SK-N-SH (cell line): ENCODE measurements around the gene MAGEA9B. TPM values are rescaled to one million over a fixed set of nuclear protein-coding genes. Genes with fewer than 3 reads are reported as not detected.
"Not testable (repeated sequence)": the region's sequence is repeated elsewhere in the genome, so short reads cannot be mapped to it uniquely, and the experiment has no call there.

Experiments used
- CTCF ChIA-PET: fragments of 300-600, 350-600 bp; formaldehyde crosslinking; extraction: SDS; loops from one replicate; lab custom pipeline; 2021; lab: Yijun Ruan, JAX
- POLR2A ChIA-PET: fragments of 350-600 bp; sonication (Branson Sonifier 250); formaldehyde crosslinking; extraction: SDS; loops from one replicate; lab custom pipeline; 2020; ENCODE audit warnings: antibody characterized with exemption, inconsistent platforms; lab: Yijun Ruan, JAX
- DNase-seq: peaks from one replicate; pipeline ENCODE4 v3.0.0; 2012
- H2AFZ ChIP-seq: fragments of 200-600 bp; sonication (generic); 2 replicates; pipeline ENCODE4 v1.8.1; 2016; ENCODE audit warnings: antibody characterized with exemption, mild to moderate bottlenecking, low read depth
- H3F3A ChIP-seq: fragments of 200-600 bp; sonication (generic); replicated peaks from 2 replicates; pipeline ENCODE3; 2016; ENCODE audit warnings: antibody characterized with exemption, mild to moderate bottlenecking; ENCODE audit not compliant: insufficient read depth
- H3K27ac ChIP-seq, 2 experiments: fragments of 200-500 bp in 1 of 2; fragments of 200-600 bp in 1 of 2; sonication (Bioruptor generic) in 1 of 2; sonication (generic), shearing (Covaris generic) in 1 of 2; 2 replicates each; pipeline versions ENCODE4 v1.5.1 to v1.6.1; 2014 to 2016; ENCODE audit warnings: low read depth in 2 of 2, inconsistent platforms in 1 of 2, low read length in 1 of 2, mild to moderate bottlenecking in 1 of 2, mixed read lengths in 1 of 2
- H3K27me3 ChIP-seq: fragments of 200-600 bp; sonication (generic), shearing (Covaris generic); 2 replicates; pipeline ENCODE4 v1.6.1; 2016; ENCODE audit warnings: mixed run types; ENCODE audit not compliant: insufficient read depth
- H3K36me3 ChIP-seq, 2 experiments: fragments of 200-500 bp in 1 of 2; fragments of 200-600 bp in 1 of 2; sonication (Bioruptor generic) in 1 of 2; sonication (generic) in 1 of 2; replicated peaks in 1 of 2; 2 replicates each; pipeline versions ENCODE3 to v1.5.1; 2014 to 2016; ENCODE audit warnings: low read length in 1 of 2, mild to moderate bottlenecking in 1 of 2; ENCODE audit not compliant: insufficient read depth in 2 of 2, control insufficient read depth in 1 of 2
- H3K4me1 ChIP-seq, 2 experiments: fragments of 200-500 bp in 1 of 2; fragments of 200-600 bp in 1 of 2; sonication (Bioruptor generic) in 1 of 2; sonication (generic), shearing (Covaris generic) in 1 of 2; 2 replicates each; pipeline versions ENCODE4 v1.5.1 to v1.6.1; 2014 to 2016; ENCODE audit warnings: low read depth in 1 of 2, low read length in 1 of 2, mixed run types in 1 of 2; ENCODE audit not compliant: insufficient read depth in 2 of 2, control insufficient read depth in 1 of 2
- H3K4me2 ChIP-seq: fragments of 200-600 bp; sonication (generic), shearing (Covaris generic); 2 replicates; pipeline ENCODE4 v1.6.1; 2017; ENCODE audit warnings: mixed run types
- H3K4me3 ChIP-seq, 2 experiments: fragments of 200-500 bp in 1 of 2; fragments of 200-600 bp in 1 of 2; sonication (Bioruptor generic) in 1 of 2; sonication (generic), shearing (Covaris generic) in 1 of 2; 2 replicates each; pipeline versions ENCODE4 v1.5.1 to v1.8.1; 2014 to 2016; ENCODE audit warnings: low read depth in 2 of 2, inconsistent platforms in 1 of 2, low read length in 1 of 2, mild to moderate bottlenecking in 1 of 2, mixed read lengths in 1 of 2, moderate library complexity in 1 of 2
- H3K79me2 ChIP-seq: fragments of 200-600 bp; sonication (generic); 2 replicates; pipeline ENCODE4 v1.8.1; 2017; ENCODE audit warnings: mild to moderate bottlenecking; ENCODE audit not compliant: insufficient read depth
- H3K9ac ChIP-seq: fragments of 200-600 bp; sonication (generic); 2 replicates; pipeline ENCODE4 v1.6.1; 2017; ENCODE audit warnings: mixed run types
- H3K9me2 ChIP-seq: fragments of 200-600 bp; sonication (generic); 2 replicates; pipeline ENCODE4 v1.6.1; 2017; ENCODE audit warnings: mixed run types
- H3K9me3 ChIP-seq: fragments of 200-600 bp; sonication (generic); 2 replicates; pipeline ENCODE4 v1.6.1; 2017; ENCODE audit warnings: mixed run types, mild to moderate bottlenecking, moderate library complexity
- H4K20me1 ChIP-seq: fragments of 200-600 bp; sonication (generic); 2 replicates; pipeline ENCODE4 v1.6.1; 2017; ENCODE audit warnings: mild to moderate bottlenecking, mixed run types; ENCODE audit not compliant: insufficient read depth
- CTCF ChIP-seq: fragments of 200-600 bp; sonication (generic); IDR thresholded peaks from 2 replicates; pipeline ENCODE4 v1.6.1; 2017; ENCODE audit warnings: antibody characterized with exemption, mild to moderate bottlenecking, moderate library complexity
- EZH2phosphoT487 ChIP-seq: fragments of 200-600 bp; sonication (generic); IDR thresholded peaks from 2 replicates; pipeline ENCODE4 v1.6.1; 2017; ENCODE audit warnings: low read depth, mixed run types, mild to moderate bottlenecking, antibody characterized with exemption, moderate library complexity, borderline replicate concordance
- FOSL2 ChIP-seq: IDR thresholded peaks from 2 replicates; pipeline ENCODE4 v1.4.0; 2012; ENCODE audit warnings: low read depth, mild to moderate bottlenecking, moderate library complexity, borderline replicate concordance
- GABPA ChIP-seq: IDR thresholded peaks from 2 replicates; pipeline ENCODE4 v1.4.0; 2012; ENCODE audit warnings: low read depth, mild to moderate bottlenecking
- IRF3 ChIP-seq: fragments of 150-350 bp; IDR thresholded peaks from 2 replicates; pipeline ENCODE4 v1.6.1; 2016; ENCODE audit warnings: mild to moderate bottlenecking, low read depth, low read length
- JUND ChIP-seq: IDR thresholded peaks from 2 replicates; pipeline ENCODE4 v1.4.0; 2012
- MAX ChIP-seq: IDR thresholded peaks from 2 replicates; pipeline ENCODE4 v1.4.0; 2012; ENCODE audit warnings: low read depth
- MEF2A ChIP-seq: IDR thresholded peaks from 2 replicates; pipeline ENCODE4 v1.4.0; 2012; ENCODE audit warnings: low read depth, borderline replicate concordance
- MXI1 ChIP-seq: IDR thresholded peaks from 2 replicates; pipeline ENCODE4 v1.6.1; 2012; ENCODE audit warnings: mild to moderate bottlenecking, low read depth, low read length, improper control_type of control experiment
- NFIC ChIP-seq: IDR thresholded peaks from 2 replicates; pipeline ENCODE4 v1.4.0; 2012; ENCODE audit warnings: borderline replicate concordance
- PBX3 ChIP-seq: IDR thresholded peaks from 2 replicates; pipeline ENCODE4; 2012
- RAD21 ChIP-seq: IDR thresholded peaks from 2 replicates; pipeline ENCODE4 v1.6.1; 2012; ENCODE audit warnings: mild to moderate bottlenecking, low read length
- RFX5 ChIP-seq: IDR thresholded peaks from 2 replicates; pipeline ENCODE4 v1.6.1; 2012; ENCODE audit warnings: mild to moderate bottlenecking, improper control_type of control experiment, low read length
- RXRA ChIP-seq: IDR thresholded peaks from 2 replicates; pipeline ENCODE4 v1.4.0; 2012; ENCODE audit warnings: low read depth, mild to moderate bottlenecking, borderline replicate concordance
- SIN3A ChIP-seq: IDR thresholded peaks from 2 replicates; pipeline ENCODE4 v1.6.1; 2012; ENCODE audit warnings: low read depth, mild to moderate bottlenecking, low read length, moderate library complexity, borderline replicate concordance
- TEAD4 ChIP-seq: IDR thresholded peaks from 2 replicates; pipeline ENCODE4 v1.4.0; 2012; ENCODE audit warnings: mild to moderate bottlenecking, borderline replicate concordance; ENCODE audit not compliant: insufficient read depth
- USF2 ChIP-seq: fragments of 150-350 bp; IDR thresholded peaks from 2 replicates; pipeline ENCODE4 v1.6.1; 2017; ENCODE audit warnings: antibody characterized with exemption, low read length, low read depth, borderline replicate concordance
- YY1 ChIP-seq: IDR thresholded peaks from 2 replicates; pipeline ENCODE4 v1.4.0; 2012; ENCODE audit warnings: low read depth, mild to moderate bottlenecking
- WGBS: methylation state at CpG from one replicate; pipeline ENCODE4 v1.1.6; 2017; ENCODE audit warnings: low lambda C conversion rate; 5-methylcytosine and 5-hydroxymethylcytosine counted together
- polyA plus RNA-seq, 3 experiments: library from polyadenylated mRNA; depleted of rRNA; stranded (reverse); fragments of >200 nt; gene quantifications; 2 replicates each; pipeline ENCODE4 v1.2.3, GENCODE V29; 2012

MAGEA9B gene
- polyA plus RNA-seq, 1 of the 3 experiments (the other 2 are of a cell fraction): 0.38 TPM

- H3K9me2 ChIP-seq: no peaks in the 10 kb centered on the region
- H3F3A ChIP-seq: no peaks in the 10 kb centered on the region
- CTCF ChIA-PET: no interaction called here
- no peak overlapping the region for H2AFZ ChIP-seq
- no peaks in the 10 kb centered on the region for H3K27me3 ChIP-seq
- POLR2A ChIA-PET: interaction anchor here (0.6 kb wide), 1 partner anchor 1188 kb away, joined by 4 read pairs; no protein-coding TSS in a partner anchor
- H3K4me2 ChIP-seq: no peak overlapping the region
- peaks cover 0 to 3% of the 10 kb centered on the region in 2 experiments for H3K36me3 ChIP-seq
- no peak for DNase-seq
- H4K20me1 ChIP-seq: no peaks in the 10 kb centered on the region
- H3K79me2 ChIP-seq: no peaks in the 10 kb centered on the region
- no peaks in the 10 kb centered on the region for H3K9me3 ChIP-seq
- no peak overlapping the region for H3K4me3 ChIP-seq
- no peak overlapping the region for H3K27ac ChIP-seq
- H3K4me1 ChIP-seq: no peaks in the 10 kb centered on the region
- no peak overlapping the region for H3K9ac ChIP-seq
- TF ChIP-seq JUND (no peak), SIN3A (no peak), YY1 (no peak), PBX3 (no peak), NFIC (no peak), MAX (no peak), RAD21 (no peak), TEAD4 (no peak), CTCF (no peak), MEF2A (no peak), EZH2phosphoT487 (no peak), RXRA (no peak), RFX5 (no peak), MXI1 (no peak), IRF3 (no peak), USF2 (no peak), GABPA (no peak), FOSL2 (no peak)
Observed at GRCh38 chrX:149607699-149608098, 20.4 kb upstream of the MAGEA9B start.

GRCh38 chrX:149605248-149605885, 18.1 kb upstream of the MAGEA9B start:
- H3K79me2 ChIP-seq, H3K27ac ChIP-seq, H3K9ac ChIP-seq, H3K4me3 ChIP-seq, DNase-seq, H3F3A ChIP-seq, H3K36me3 ChIP-seq, H3K9me3 ChIP-seq, CTCF ChIA-PET, H3K4me1 ChIP-seq, H3K27me3 ChIP-seq, H3K4me2 ChIP-seq, H2AFZ ChIP-seq, POLR2A ChIA-PET, H3K9me2 ChIP-seq, H4K20me1 ChIP-seq: not testable (repeated sequence)
- 65% methylated on average over 7 of the region's 7 CpGs for WGBS
